Heart left ventricle (tissue), 16 donors: ENCODE data around the gene COL19A1. TPM values are rescaled to one million over a fixed set of nuclear protein-coding genes. Genes with fewer than 3 reads are reported as not detected.

Experiments
- ATAC-seq, 4 donors: fragments of 200-7000 bp; cut with Tn5 transposase; one replicate each; pipeline ENCODE4 v1.9.1; 2020 to 2022; ENCODE audit warnings: moderate library complexity in 4 of 4, mild to moderate bottlenecking in 3 of 4, moderate number of reproducible peaks in 1 of 4
- DNase-seq, 5 donors: peaks; one replicate each; pipeline ENCODE4 v3.0.0-alpha.2; 2020
- H3K27ac ChIP-seq, 12 donors: fragments of 200-600 bp; sonication (generic) in 4 of 12; one replicate each; pipeline versions ENCODE4 v1.5.0 to v1.8.0; 2016 to 2022; ENCODE audit warnings: mild to moderate bottlenecking in 2 of 12
- H3K27me3 ChIP-seq, 9 donors: fragments of 200-600 bp; sonication (generic) in 2 of 9; one replicate each; pipeline versions ENCODE4 v1.5.1 to v1.8.0; 2016 to 2022; ENCODE audit warnings: mild to moderate bottlenecking in 3 of 9
- H3K36me3 ChIP-seq, 9 donors: fragments of 200-600 bp; sonication (generic) in 2 of 9; one replicate each; pipeline versions ENCODE4 v1.5.0 to v1.8.0; 2018 to 2022; ENCODE audit warnings: mild to moderate bottlenecking in 2 of 9
- H3K4me1 ChIP-seq, 12 donors: fragments of 200-600 bp; sonication (generic) in 4 of 12; one replicate each; pipeline versions ENCODE4 v1.5.0 to v1.8.0; 2016 to 2022; ENCODE audit warnings: mild to moderate bottlenecking in 3 of 12
- H3K4me3 ChIP-seq, 12 donors: fragments of 200-600 bp; sonication (generic) in 4 of 12; one replicate each; pipeline versions ENCODE4 v1.5.0 to v1.8.0; 2017 to 2022; ENCODE audit warnings: mild to moderate bottlenecking in 9 of 12, moderate library complexity in 4 of 12
- H3K9me3 ChIP-seq, 12 donors: fragments of 200-600 bp; sonication (generic) in 4 of 12; one replicate each; pipeline versions ENCODE4 v1.5.0 to v1.8.0; 2016 to 2022; ENCODE audit warnings: mild to moderate bottlenecking in 1 of 12
- CTCF ChIP-seq, 12 donors: fragments of 200-600 bp; sonication (generic) in 4 of 12; IDR thresholded peaks; one replicate each; pipeline versions ENCODE4 v1.5.0 to v1.8.0; 2018 to 2022; ENCODE audit warnings: antibody characterized with exemption in 12 of 12, mild to moderate bottlenecking in 5 of 12
- POLR2A ChIP-seq, 2 donors: fragments of 450-650 bp; IDR thresholded peaks; one replicate each; pipeline ENCODE4 v1.6.1; 2017; ENCODE audit warnings: antibody characterized with exemption in 2 of 2, mild to moderate bottlenecking in 2 of 2, moderate library complexity in 2 of 2
- WGBS, 4 donors: extraction: QIAGEN DNeasy Blood & Tissue Kit in 2 of 4; methylation state at CpG; one replicate each; pipeline versions ENCODE4 v1.1.5 to v1.1.7; 2013 to 2018; 5-methylcytosine and 5-hydroxymethylcytosine counted together
- intact Hi-C, 10 donors: fragments of 100-400 bp; cut with DNase I; formaldehyde crosslinking; loops; one replicate each; pipeline versions ENCODE4 v1.11.1 to v1.14.2; 2022
- polyA plus RNA-seq, 2 donors: library from polyadenylated mRNA; stranded (reverse); fragments of 200-250 nt; gene quantifications; one replicate each; pipeline ENCODE4 v1.2.3, GENCODE V29; 2013
- total RNA-seq, 9 donors: library from RNA; depleted of rRNA in 2 of 9; stranded (reverse); fragments of >200 nt in 2 of 9; fragmentation: NEBNext Ultra II Directional in 3 of 9; extraction: Animal tissue kit (Norgen Biotek cat#: 25700) in 3 of 9; gene quantifications; one replicate each; pipeline versions ENCODE4 v1.1.0 to v1.2.4, GENCODE V29; 2016 to 2023
- donor health status: ischemic (EF 13 %, LVEDD 7.1; RV severe dilation, severe dysfunction).
- donor health status: healthy with polysubstance abuse.
- donor health status: DM: no; HTN: yes; CAD: no.
- donor health status: DM: no; HTN: no; CAD: no.
- donor health status: ischemic (EF 25% LVEDD 6.9; RV normal size, moderate dysfunction).
- donor health status: ischemic (EF 25% LVEDD 5.7; RV mildly dilated, moderate dysfunction).
- donor health status: healthy.
- donor health status: DM: yes; HTN: yes; CAD: no.
- donor health status: ischemic (EF 35%, LVEDD 5.7; RV mildly dilated, moderate dysfunction).
- donor health status: nonischemic (EF 11% LVEDD 7.7; RV severe dilation, severe dysfunction).
- donor health status: DM: yes; HTN: yes; CAD: no.
- donor health status: PGD.
- donor health status: ischemic (EF 29% LVEDD 5.4; RV normal size, mild dysfunction).
- donor health status: nonischemic (EF 23%, LVEDD 6.1; RV moderate dilation, normal function).

The COL19A1 gene
- total and polyA plus RNA-seq, 11 donors, result 0.69 to 4.6 (median 1.6) TPM

- Histone ChIP-seq H3K27me3 (no peaks in the 10 kb centered on the region), H3K9me3 (no peaks in the 10 kb centered on the region), H3K4me3 (no peak overlapping the region), H3K27ac (no peak overlapping the region), H3K4me1 (no peaks in the 10 kb centered on the region), H3K36me3 (no peaks in the 10 kb centered on the region)
- ATAC-seq (no peak), DNase-seq (no peak)
- TF ChIP-seq CTCF (IDR thresholded peaks at IDR 0.05), result no peak
- TF ChIP-seq POLR2A (IDR thresholded peaks at IDR 0.05), result no peak
- intact Hi-C loops, result no loop called here
- WGBS, 4 donors, result 54 to 67% (median 63%) methylated on average over 2 of the region's 2 CpGs
These were observed 192.8 kb downstream of the COL19A1 start for GRCh38 chr6:70059039-70059719.

GRCh38 chr6:70060680-70061079 is 194.3 kb downstream of the COL19A1 start:
- H3K4me1 ChIP-seq, result no peaks in the 10 kb centered on the region
- TF ChIP-seq POLR2A (IDR thresholded peaks at IDR 0.05) (no peak), CTCF (IDR thresholded peaks at IDR 0.05) (no peak)
- H3K4me3 ChIP-seq, result no peak overlapping the region
- DNase-seq, result no peak
- H3K27me3 ChIP-seq, result no peaks in the 10 kb centered on the region
- 83 to 91% (median 89%) methylated on average over 5 of the region's 5 CpGs for WGBS, 4 donors
- no peaks in the 10 kb centered on the region for H3K9me3 ChIP-seq
- no peaks in the 10 kb centered on the region for H3K36me3 ChIP-seq
- H3K27ac ChIP-seq, result no peak overlapping the region
- intact Hi-C loops, result no loop called here
- ATAC-seq, result no peak

- no peak for ATAC-seq
- intact Hi-C loops, result no loop called here
- no peak for TF ChIP-seq POLR2A (IDR thresholded peaks at IDR 0.05)
- TF ChIP-seq CTCF (IDR thresholded peaks at IDR 0.05), result no peak
- Histone ChIP-seq H3K4me3 (no peak overlapping the region), H3K9me3 (no peaks in the 10 kb centered on the region), H3K27ac (no peak overlapping the region), H3K36me3 (no peaks in the 10 kb centered on the region), H3K4me1 (no peaks in the 10 kb centered on the region), H3K27me3 (no peaks in the 10 kb centered on the region)
- WGBS, 4 donors, result 70 to 83% (median 78%) methylated on average over 2 of the region's 2 CpGs
- no peak for DNase-seq
These were observed 195.2 kb downstream of the COL19A1 start for GRCh38 chr6:70061546-70061945.

DNA sequence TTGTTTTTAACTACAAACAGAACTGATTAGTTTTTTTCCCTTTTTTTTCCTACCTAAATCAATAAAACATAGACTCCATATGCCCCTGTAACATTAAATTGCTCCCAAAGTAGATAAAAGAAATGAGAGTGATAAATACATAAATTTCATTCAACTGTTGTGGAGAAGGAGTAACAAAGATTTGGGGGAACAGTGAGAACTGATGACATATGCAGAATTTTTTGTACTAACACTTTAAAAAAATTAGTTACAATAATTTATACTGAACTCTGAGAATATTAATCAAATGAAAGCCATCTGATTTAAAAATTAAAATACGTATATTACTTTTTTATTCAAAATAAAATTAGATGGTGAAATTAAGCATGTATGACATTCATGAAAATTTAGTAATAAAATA is 195.7 kb downstream of the COL19A1 start:
- TF ChIP-seq CTCF (IDR thresholded peaks at IDR 0.05) (no peak), POLR2A (IDR thresholded peaks at IDR 0.05) (no peak)
- H3K4me1 ChIP-seq, result no peaks in the 10 kb centered on the region
- 51 to 94% (median 90%) methylated on average over 1 of the region's 1 CpG for WGBS, 4 donors
- H3K9me3 ChIP-seq, result no peaks in the 10 kb centered on the region
- H3K36me3 ChIP-seq, result no peaks in the 10 kb centered on the region
- intact Hi-C loops, result no loop called here
- no peak overlapping the region for H3K4me3 ChIP-seq
- DNase-seq (no peak), ATAC-seq (no peak)
- H3K27me3 ChIP-seq, result no peaks in the 10 kb centered on the region
- no peak overlapping the region for H3K27ac ChIP-seq
